ENCODE results near the gene ZNF485. TPM values are rescaled to one million over a fixed set of nuclear protein-coding genes. Genes with fewer than 3 reads are reported as not detected.

ZNF485 gene
- total RNA-seq, 4 donors from 2014 or later = 1.1 to 10.9 (median 5.0) TPM

GRCh38 chr10:43666552-43666951 is 60.3 kb downstream of the ZNF485 start:
- Histone ChIP-seq H3K27me3 (peaks cover 0 to 59% (median 4%) of the 10 kb centered on the region in 4 donors), H3K9me3 (no peaks in the 10 kb centered on the region), H3K4me3 (no peak overlapping the region), H3K27ac (no peak overlapping the region), H3K36me3 (no peaks in the 10 kb centered on the region), H3K4me1 (peaks cover 0 to 7% (median 0%) of the 10 kb centered on the region in 3 donors)
- intact Hi-C loops (cut with DNase I) = no loop called here
- 75 to 81% methylated on average over 7 to 9 of the region's 9 CpGs for WGBS, 2 donors
- DNase-seq = no peak
- TF ChIP-seq, protein P1, sequence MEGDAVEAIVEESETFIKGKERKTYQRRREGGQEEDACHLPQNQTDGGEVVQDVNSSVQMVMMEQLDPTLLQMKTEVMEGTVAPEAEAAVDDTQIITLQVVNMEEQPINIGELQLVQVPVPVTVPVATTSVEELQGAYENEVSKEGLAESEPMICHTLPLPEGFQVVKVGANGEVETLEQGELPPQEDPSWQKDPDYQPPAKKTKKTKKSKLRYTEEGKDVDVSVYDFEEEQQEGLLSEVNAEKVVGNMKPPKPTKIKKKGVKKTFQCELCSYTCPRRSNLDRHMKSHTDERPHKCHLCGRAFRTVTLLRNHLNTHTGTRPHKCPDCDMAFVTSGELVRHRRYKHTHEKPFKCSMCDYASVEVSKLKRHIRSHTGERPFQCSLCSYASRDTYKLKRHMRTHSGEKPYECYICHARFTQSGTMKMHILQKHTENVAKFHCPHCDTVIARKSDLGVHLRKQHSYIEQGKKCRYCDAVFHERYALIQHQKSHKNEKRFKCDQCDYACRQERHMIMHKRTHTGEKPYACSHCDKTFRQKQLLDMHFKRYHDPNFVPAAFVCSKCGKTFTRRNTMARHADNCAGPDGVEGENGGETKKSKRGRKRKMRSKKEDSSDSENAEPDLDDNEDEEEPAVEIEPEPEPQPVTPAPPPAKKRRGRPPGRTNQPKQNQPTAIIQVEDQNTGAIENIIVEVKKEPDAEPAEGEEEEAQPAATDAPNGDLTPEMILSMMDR (IDR thresholded peaks at IDR 0.05) = no peak
- no peak for TF ChIP-seq POLR2A (IDR thresholded peaks at IDR 0.05)

GRCh38 chr10:43667317-43667731 is 61.1 kb downstream of the ZNF485 start:
- Histone ChIP-seq H3K36me3 (no peaks in the 10 kb centered on the region), H3K27me3 (peaks cover 0 to 59% (median 4%) of the 10 kb centered on the region in 4 donors), H3K9me3 (no peaks in the 10 kb centered on the region), H3K4me3 (peak overlapping the region in 3 of 4 donors; percentile 21 to 52 (median 36)), H3K4me1 (peaks cover 0 to 12% (median 0%) of the 10 kb centered on the region in 3 donors), H3K27ac (no peak overlapping the region)
- intact Hi-C loops (cut with DNase I) = no loop called here
- 5 to 24% methylated on average over 12 to 29 of the region's 35 CpGs for WGBS, 2 donors
- TF ChIP-seq, protein P1 (IDR thresholded peaks at IDR 0.05) = peak in 2 of 6 experiments; percentile 8 to 23
- TF ChIP-seq POLR2A (IDR thresholded peaks at IDR 0.05) = no peak
- DNase-seq = no peak

Other genes starting within 250 kb of the ZNF485 start
- gene FXYD4, start 234.8 kb upstream of the ZNF485 start, total RNA-seq = not detected
- gene HNRNPF, start 197.3 kb upstream of the ZNF485 start, total RNA-seq = 100 to 1,000 TPM; 154 to 229 (median 189) TPM
- 1 to 10 TPM; 1.7 to 4.6 (median 4.2) TPM for gene ZNF487, start 169.3 kb upstream of the ZNF485 start, total RNA-seq
- gene ZNF239, start 31.8 kb upstream of the ZNF485 start, total RNA-seq = 1 to 10 TPM in 2 of 4 donors, under 1 TPM in 2; 0.11 to 2.8 (median 1.2) TPM
- 10 to 100 TPM; 10.1 to 38.0 (median 19.3) TPM for gene ZNF32, start 42.4 kb downstream of the ZNF485 start, total RNA-seq

Data from esophagus squamous epithelium (tissue), 5 donors.